AG08396 (cell line): Measurements from ENCODE around the gene THRA.

Source experiments
- DNase-seq: peaks from one replicate; pipeline ENCODE4 v3.0.0; 2012; ENCODE audit warnings: low spot score, mixed read lengths

THRA gene

GRCh38 chr17:40062329-40063186 lies at the start of gene THRA:
THRA (plus strand) TSS chr17:40062965; CDS start chr17:40074489, 11,524 bp downstream.
- DNase-seq = peak; percentile 88

GRCh38 chr17:40014375-40014980 lies 48.3 kb upstream of the THRA start:
- DNase-seq = no peak

GRCh38 chr17:40015005-40015997 lies 47.5 kb upstream of the THRA start, which contains the start of gene CSF3:
CSF3 (plus strand) TSS chr17:40015440; CDS start chr17:40015475, 35 bp downstream.
- DNase-seq = no peak

- no peak for DNase-seq
Measured at GRCh38 chr17:40015998-40016985, 46.5 kb upstream of the THRA start.

- DNase-seq = no peak
Measured at GRCh38 chr17:40017422-40018080, 45.2 kb upstream of the THRA start.

GRCh38 chr17:40018211-40019121 lies 44.3 kb upstream of the THRA start:
- no peak for DNase-seq

GRCh38 chr17:40019140-40019991 lies 43.4 kb upstream of the THRA start:
- DNase-seq = peak; percentile 60

- DNase-seq = no peak
Measured at GRCh38 chr17:40020146-40020545, 42.6 kb upstream of the THRA start.

- peak; percentile 80 for DNase-seq
Measured at GRCh38 chr17:40021451-40021971, 41.3 kb upstream of the THRA start.

- DNase-seq = no peak
Measured at GRCh38 chr17:40022497-40022896, 40.3 kb upstream of the THRA start.

GRCh38 chr17:40022961-40023541 lies 39.7 kb upstream of the THRA start:
- no peak for DNase-seq

GRCh38 chr17:40023590-40024292 lies 39.0 kb upstream of the THRA start:
- no peak for DNase-seq

GRCh38 chr17:40024901-40025300 lies 37.9 kb upstream of the THRA start:
- no peak for DNase-seq

- DNase-seq = no peak
Measured at GRCh38 chr17:40025559-40025958, 37.2 kb upstream of the THRA start.

GRCh38 chr17:40025991-40026815 lies 36.6 kb upstream of the THRA start:
- no peak for DNase-seq
